Ascending aorta (tissue), 2 donors: ENCODE data around the gene TMEM255B. TPM values are rescaled to one million over a fixed set of nuclear protein-coding genes. Genes with fewer than 3 reads are reported as not detected.

Source experiments
- DNase-seq, 2 donors: peaks; one replicate each; pipeline ENCODE4 v3.0.0-alpha.2; 2019; ENCODE audit warnings: low spot score in 2 of 2
- H3K27ac ChIP-seq, 2 donors: fragments of 200-600 bp; sonication (generic); one replicate each; pipeline ENCODE4 v1.5.1; 2016 to 2017; ENCODE audit warnings: mild to moderate bottlenecking in 1 of 2
- H3K27me3 ChIP-seq: fragments of 200-600 bp; sonication (generic); one replicate; pipeline ENCODE4 v1.5.1; 2017
- H3K36me3 ChIP-seq, 2 donors: fragments of 200-600 bp; sonication (generic); one replicate each; pipeline ENCODE4 v1.5.1; 2016
- H3K4me1 ChIP-seq, 2 donors: fragments of 200-600 bp; sonication (generic); one replicate each; pipeline ENCODE4 v1.5.1; 2016 to 2017; ENCODE audit warnings: mild to moderate bottlenecking in 1 of 2
- H3K4me3 ChIP-seq, 2 donors: fragments of 200-600 bp; sonication (generic); one replicate each; pipeline ENCODE4 v1.5.1; 2016 to 2017; ENCODE audit warnings: mild to moderate bottlenecking in 1 of 2
- H3K9me3 ChIP-seq, 2 donors: fragments of 200-600 bp; sonication (generic); one replicate each; pipeline ENCODE4 v1.5.1; 2016
- intact Hi-C: fragments of 100-400 bp; cut with DNase I; formaldehyde crosslinking; loops from one replicate; pipeline ENCODE4 v1.15.1; 2023
- total RNA-seq: library from RNA; depleted of rRNA; stranded (reverse); fragments of >200 nt; gene quantifications from one replicate; pipeline ENCODE4 v1.1.0, GENCODE V29; 2016
- TF ChIP-seq, protein P1 (sequence below), 3 experiments: fragments of 200-600 bp in 2 of 3; fragments of 450-650 bp in 1 of 3; sonication (generic) in 2 of 3; IDR thresholded peaks; one replicate each; pipeline ENCODE4 v1.5.1; 2016 to 2019; ENCODE audit warnings: antibody characterized with exemption in 3 of 3, mild to moderate bottlenecking in 1 of 3, moderate library complexity in 1 of 3

Gene TMEM255B
- total RNA-seq, 1 donor from 2014 or later: 4.7 TPM

GRCh38 chr13:113802090-113802531 is 43.1 kb downstream of the TMEM255B start:
- intact Hi-C loops: no loop called here
- Histone ChIP-seq H3K9me3 (no peaks in the 10 kb centered on the region), H3K27me3 (no peaks in the 10 kb centered on the region), H3K27ac (no peak overlapping the region), H3K4me1 (no peaks in the 10 kb centered on the region), H3K4me3 (no peak overlapping the region), H3K36me3 (no peaks in the 10 kb centered on the region)
- TF ChIP-seq, protein P1, sequence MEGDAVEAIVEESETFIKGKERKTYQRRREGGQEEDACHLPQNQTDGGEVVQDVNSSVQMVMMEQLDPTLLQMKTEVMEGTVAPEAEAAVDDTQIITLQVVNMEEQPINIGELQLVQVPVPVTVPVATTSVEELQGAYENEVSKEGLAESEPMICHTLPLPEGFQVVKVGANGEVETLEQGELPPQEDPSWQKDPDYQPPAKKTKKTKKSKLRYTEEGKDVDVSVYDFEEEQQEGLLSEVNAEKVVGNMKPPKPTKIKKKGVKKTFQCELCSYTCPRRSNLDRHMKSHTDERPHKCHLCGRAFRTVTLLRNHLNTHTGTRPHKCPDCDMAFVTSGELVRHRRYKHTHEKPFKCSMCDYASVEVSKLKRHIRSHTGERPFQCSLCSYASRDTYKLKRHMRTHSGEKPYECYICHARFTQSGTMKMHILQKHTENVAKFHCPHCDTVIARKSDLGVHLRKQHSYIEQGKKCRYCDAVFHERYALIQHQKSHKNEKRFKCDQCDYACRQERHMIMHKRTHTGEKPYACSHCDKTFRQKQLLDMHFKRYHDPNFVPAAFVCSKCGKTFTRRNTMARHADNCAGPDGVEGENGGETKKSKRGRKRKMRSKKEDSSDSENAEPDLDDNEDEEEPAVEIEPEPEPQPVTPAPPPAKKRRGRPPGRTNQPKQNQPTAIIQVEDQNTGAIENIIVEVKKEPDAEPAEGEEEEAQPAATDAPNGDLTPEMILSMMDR (IDR thresholded peaks at IDR 0.05): no peak
- no peak for DNase-seq

DNA sequence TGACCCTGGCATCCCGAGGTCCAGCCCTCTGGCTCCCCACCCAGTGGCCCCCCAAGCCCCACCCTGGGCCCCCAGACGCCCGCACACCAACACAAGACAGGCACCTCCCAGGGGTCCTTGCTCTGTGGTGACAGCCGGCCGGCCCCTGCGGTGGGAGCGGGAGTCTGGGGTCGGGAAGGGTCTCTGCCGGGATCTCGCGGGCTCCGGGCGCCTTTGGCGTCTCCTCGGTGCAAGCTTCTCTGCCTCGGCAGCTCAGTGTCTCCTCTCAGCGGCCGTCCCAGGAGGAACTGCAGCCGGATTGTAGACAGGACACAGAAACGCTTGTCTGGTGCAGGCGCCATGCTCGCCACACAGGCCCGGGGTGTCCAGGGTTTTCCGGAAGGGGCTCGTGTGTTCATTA is 43.7 kb downstream of the TMEM255B start:
- DNase-seq: peak in 1 of 2 donors; percentile 58
- no peak overlapping the region for H3K4me3 ChIP-seq
- H3K9me3 ChIP-seq: no peaks in the 10 kb centered on the region
- H3K36me3 ChIP-seq: no peaks in the 10 kb centered on the region
- intact Hi-C loops: no loop called here
- TF ChIP-seq, protein P1 (IDR thresholded peaks at IDR 0.05): no peak
- H3K4me1 ChIP-seq: no peaks in the 10 kb centered on the region
- no peaks in the 10 kb centered on the region for H3K27me3 ChIP-seq
- H3K27ac ChIP-seq: no peak overlapping the region

- Histone ChIP-seq H3K4me3 (no peak overlapping the region), H3K36me3 (no peaks in the 10 kb centered on the region), H3K27ac (no peak overlapping the region), H3K4me1 (no peaks in the 10 kb centered on the region), H3K27me3 (no peaks in the 10 kb centered on the region), H3K9me3 (peaks cover 0 to 5% of the 10 kb centered on the region in 2 donors)
- DNase-seq: peak in 1 of 2 donors; percentile 53
- intact Hi-C loops: no loop called here
- TF ChIP-seq, protein P1 (IDR thresholded peaks at IDR 0.05): no peak
Measured at GRCh38 chr13:113803409-113804016, 44.5 kb downstream of the TMEM255B start.

DNA sequence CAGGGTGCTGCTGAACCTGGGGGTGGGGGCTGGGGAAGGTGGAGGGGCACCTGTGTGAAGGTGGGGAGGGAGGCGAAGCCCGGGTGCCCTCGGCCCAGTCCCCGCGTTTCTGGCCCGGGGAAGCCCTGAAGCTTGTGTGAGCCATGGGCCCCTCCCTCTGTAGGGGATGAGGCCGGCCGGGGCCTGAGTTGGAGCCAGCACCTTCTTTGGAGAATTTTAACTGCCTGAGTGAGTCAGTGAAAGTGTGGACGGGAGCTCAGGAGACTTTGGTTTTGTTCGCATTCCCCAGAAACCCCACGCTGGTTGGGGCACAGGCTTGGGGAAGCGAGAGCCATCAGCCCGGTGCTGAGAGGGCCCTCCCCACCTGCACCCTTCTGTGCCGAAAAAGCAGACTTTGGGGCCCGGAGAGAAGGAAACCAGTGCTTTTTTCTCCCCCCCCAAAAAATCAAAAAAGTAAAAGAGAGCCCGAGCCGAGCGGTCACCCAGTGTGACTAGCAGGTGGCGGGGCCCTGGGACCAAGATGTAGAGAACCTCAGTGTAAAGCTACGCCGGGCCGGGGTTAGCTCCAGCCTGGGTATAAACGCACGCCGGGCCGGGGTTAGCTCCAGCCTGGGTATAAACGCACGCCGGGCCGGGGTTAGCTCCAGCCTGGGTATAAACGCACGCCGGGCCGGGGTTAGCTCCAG is 45.1 kb downstream of the TMEM255B start:
- Histone ChIP-seq H3K9me3 (peaks cover 0 to 10% of the 10 kb centered on the region in 2 donors), H3K4me1 (no peaks in the 10 kb centered on the region), H3K27ac (no peak overlapping the region), H3K36me3 (no peaks in the 10 kb centered on the region), H3K27me3 (no peaks in the 10 kb centered on the region), H3K4me3 (no peak overlapping the region)
- intact Hi-C loops: no loop called here
- TF ChIP-seq, protein P1 (IDR thresholded peaks at IDR 0.05): no peak
- no peak for DNase-seq

GRCh38 chr13:113804703-113805430 is 45.8 kb downstream of the TMEM255B start:
- intact Hi-C loops: no loop called here
- H3K27ac ChIP-seq: no peak overlapping the region

More at GRCh38 chr13:113804703-113805430, 45.8 kb downstream of the TMEM255B start:
- H3K36me3 ChIP-seq: no peaks in the 10 kb centered on the region
- no peak overlapping the region for H3K4me3 ChIP-seq
- H3K4me1 ChIP-seq: no peaks in the 10 kb centered on the region
- H3K9me3 ChIP-seq: peaks cover 0 to 10% of the 10 kb centered on the region in 2 donors
- TF ChIP-seq, protein P1 (IDR thresholded peaks at IDR 0.05): no peak
- no peaks in the 10 kb centered on the region for H3K27me3 ChIP-seq
- DNase-seq: no peak
